ENCODE results near the gene CCNI2. TPM values are rescaled to one million over a fixed set of nuclear protein-coding genes. Genes with fewer than 3 reads are reported as not detected.

Gene CCNI2
- total RNA-seq, 1 experiment from 2014 or later, result 0.49 TPM

- Histone ChIP-seq H3K4me3 (ENCODE audit: low read depth in 2 of 2, low read length in 2 of 2) (no peak overlapping the region), H3K27ac (ENCODE audit: low read length) (no peak overlapping the region), H3K27me3 (ENCODE audit: control insufficient read depth, insufficient read depth, low read length) (no peaks in the 10 kb centered on the region), H3K36me3 (ENCODE audit: control insufficient read depth, insufficient read depth, low read length) (peaks cover 4% of the 10 kb centered on the region; the same call in 1 of the 2 replicates), H3K9me3 (ENCODE audit: control insufficient read depth, insufficient read depth, low read depth, low read length) (no peaks in the 10 kb centered on the region), H3K4me1 (ENCODE audit: control insufficient read depth, insufficient read depth, low read length) (no peaks in the 10 kb centered on the region)
- BruUV-seq (replicated peaks), result no TSS peak
- TF ChIP-seq POLR2AphosphoS5 (IDR thresholded peaks at IDR 0.05; ENCODE audit: low read depth, low read length) (no peak), REST (IDR thresholded peaks at IDR 0.05; ENCODE audit: insufficient read depth in 1 of 2, low read depth in 2 of 2, low read length in 1 of 2) (no peak), SIN3A (IDR thresholded peaks at IDR 0.05; ENCODE audit: borderline replicate concordance, insufficient read depth, low read depth, low read length) (no peak), CTCF (IDR thresholded peaks at IDR 0.05) (no peak), TCF7L2 (IDR thresholded peaks at IDR 0.05; ENCODE audit: low read depth, low read length) (no peak)
- intact Hi-C loops (cut with micrococcal nuclease; ENCODE audit: unreplicated experiment), result no loop called here
- POLR2A ChIA-PET, result no interaction called here
- no peak for DNase-seq (ENCODE audit: low read depth, low spot score)
- CTCF ChIA-PET, result no interaction called here
- in situ Hi-C loops (cut with HindIII; ENCODE audit: low pct_unique_long_range_greater_than_20kb, low sequenced_read_pairs), result no loop called here
- ATAC-seq, result no peak
These were observed 16.8 kb downstream of the CCNI2 start for GRCh38 chr5:132764051-132764450.

GRCh38 chr5:132764671-132765238 lies 17.5 kb downstream of the CCNI2 start:
- no peaks in the 10 kb centered on the region for H3K9me3 ChIP-seq (ENCODE audit: control insufficient read depth, insufficient read depth, low read depth, low read length)
- DNase-seq (ENCODE audit: low read depth, low spot score) (no peak), ATAC-seq (no peak)
- no peaks in the 10 kb centered on the region for H3K4me1 ChIP-seq (ENCODE audit: control insufficient read depth, insufficient read depth, low read length)
- H3K36me3 ChIP-seq (ENCODE audit: control insufficient read depth, insufficient read depth, low read length), result peaks cover 4% of the 10 kb centered on the region; the same call in 1 of the 2 replicates
- no peak overlapping the region for H3K4me3 ChIP-seq (ENCODE audit: low read depth in 2 of 2, low read length in 2 of 2)
- H3K27me3 ChIP-seq (ENCODE audit: control insufficient read depth, insufficient read depth, low read length), result no peaks in the 10 kb centered on the region
- BruUV-seq (replicated peaks), result no TSS peak
- no peak overlapping the region for H3K27ac ChIP-seq (ENCODE audit: low read length)
- TF ChIP-seq CTCF (IDR thresholded peaks at IDR 0.05), result no peak
- no peak for TF ChIP-seq REST (IDR thresholded peaks at IDR 0.05; ENCODE audit: insufficient read depth in 1 of 2, low read depth in 2 of 2, low read length in 1 of 2)
- TF ChIP-seq SIN3A (IDR thresholded peaks at IDR 0.05; ENCODE audit: borderline replicate concordance, insufficient read depth, low read depth, low read length), result no peak
- TF ChIP-seq POLR2AphosphoS5 (IDR thresholded peaks at IDR 0.05; ENCODE audit: low read depth, low read length), result no peak
- TF ChIP-seq TCF7L2 (IDR thresholded peaks at IDR 0.05; ENCODE audit: low read depth, low read length), result no peak
- in situ Hi-C loops (cut with HindIII; ENCODE audit: low pct_unique_long_range_greater_than_20kb, low sequenced_read_pairs) (no loop called here), intact Hi-C loops (cut with micrococcal nuclease; ENCODE audit: unreplicated experiment) (no loop called here)
- ChIA-PET POLR2A (no interaction called here), CTCF (no interaction called here)

Data from Panc1 (cell line).